HepG2 (cell line): ENCODE data around the gene CD9. TPM values are rescaled to one million over a fixed set of nuclear protein-coding genes. Genes with fewer than 3 reads are reported as not detected.
A peak's percentile ranks its signal among the peaks of the same experiment; 100 is the strongest.

Experiments used
- ELF3 ChIP-seq: IDR thresholded peaks from 2 replicates; pipeline ENCODE4 v1.6.1; 2016; ENCODE audit warnings: missing genetic modification reagents, missing compliant biosample characterization
- FOSL2 ChIP-seq: sonication (generic); formaldehyde crosslinking; IDR thresholded peaks from 2 replicates; pipeline ENCODE4 v1.4.0; 2020; ENCODE audit warnings: missing genetic modification reagents
- FOXA3 ChIP-seq: IDR thresholded peaks from 2 replicates; pipeline ENCODE4 v1.6.1; 2016; ENCODE audit warnings: missing genetic modification reagents, missing compliant biosample characterization
- GABPA ChIP-seq, 2 experiments: IDR thresholded peaks; 2 replicates each; pipeline ENCODE4 v1.6.1; 2011 to 2016; ENCODE audit warnings: low read depth in 2 of 2, low read length in 1 of 2, missing biosample characterization in 1 of 2, missing genetic modification characterization in 1 of 2
- PRDM15 ChIP-seq: sonication (generic); formaldehyde crosslinking; IDR thresholded peaks from 2 replicates; pipeline ENCODE4 v1.4.0; 2020; ENCODE audit warnings: missing genetic modification reagents
- SOX5 ChIP-seq: IDR thresholded peaks from 2 replicates; pipeline ENCODE4 v1.6.1; 2016; ENCODE audit warnings: borderline replicate concordance
- ZNF691 ChIP-seq: sonication (generic); formaldehyde crosslinking; IDR thresholded peaks from 2 replicates; pipeline ENCODE4 v1.4.0; 2020; ENCODE audit warnings: missing genetic modification reagents, low read depth, mild to moderate bottlenecking, borderline replicate concordance
- polyA plus RNA-seq, 8 experiments: library from polyadenylated mRNA; depleted of rRNA in 3 of 8; stranded (reverse) in 7 of 8; unstranded in 1 of 8; fragments of >200 nt; fragmentation: Illumina TruSeq in 4 of 8; extraction: Trizol in 4 of 8; gene quantifications; 2 replicates each; pipeline versions ENCODE4 v1.2.1 to v1.2.3, GENCODE V29; 2011 to 2016; ENCODE audit warnings: low read depth in 4 of 8, missing spikeins in 1 of 8, mixed read lengths in 1 of 8; ENCODE audit not compliant: insufficient read depth in 1 of 8
- total RNA-seq, 5 experiments: library from RNA; depleted of rRNA; stranded (reverse); fragments of >200 nt; fragmentation: Illumina TruSeq; extraction: Trizol; gene quantifications; 2 replicates each; pipeline ENCODE4 v1.2.3, GENCODE V29; 2016; ENCODE audit warnings: low read depth in 1 of 5
- TF ChIP-seq, protein P1 (sequence below): sonication (generic); formaldehyde crosslinking; conservative IDR thresholded peaks from 2 replicates; pipeline ENCODE4 v1.4.0; 2020; ENCODE audit warnings: mild to moderate bottlenecking, missing genetic modification reagents, moderate library complexity
- TF ChIP-seq, protein P2 (sequence below): sonication (generic); formaldehyde crosslinking; IDR thresholded peaks from 2 replicates; pipeline ENCODE4 v1.5.1; 2020; ENCODE audit warnings: mild to moderate bottlenecking, missing genetic modification reagents, moderate library complexity
- TF ChIP-seq, protein P3 (sequence below): sonication (generic); formaldehyde crosslinking; IDR thresholded peaks from 2 replicates; pipeline ENCODE4 v1.4.0; 2020; ENCODE audit warnings: missing genetic modification reagents, borderline replicate concordance

Gene CD9
- total and polyA plus RNA-seq, 2 of the 13 experiments (the other 11 are each of a cell fraction or from before 2014, with no cell fraction given): 5.8 to 38.3 TPM

GRCh38 chr12:6235499-6235898 is 35.3 kb downstream of the CD9 start (continued):
- TF ChIP-seq, protein P1, sequence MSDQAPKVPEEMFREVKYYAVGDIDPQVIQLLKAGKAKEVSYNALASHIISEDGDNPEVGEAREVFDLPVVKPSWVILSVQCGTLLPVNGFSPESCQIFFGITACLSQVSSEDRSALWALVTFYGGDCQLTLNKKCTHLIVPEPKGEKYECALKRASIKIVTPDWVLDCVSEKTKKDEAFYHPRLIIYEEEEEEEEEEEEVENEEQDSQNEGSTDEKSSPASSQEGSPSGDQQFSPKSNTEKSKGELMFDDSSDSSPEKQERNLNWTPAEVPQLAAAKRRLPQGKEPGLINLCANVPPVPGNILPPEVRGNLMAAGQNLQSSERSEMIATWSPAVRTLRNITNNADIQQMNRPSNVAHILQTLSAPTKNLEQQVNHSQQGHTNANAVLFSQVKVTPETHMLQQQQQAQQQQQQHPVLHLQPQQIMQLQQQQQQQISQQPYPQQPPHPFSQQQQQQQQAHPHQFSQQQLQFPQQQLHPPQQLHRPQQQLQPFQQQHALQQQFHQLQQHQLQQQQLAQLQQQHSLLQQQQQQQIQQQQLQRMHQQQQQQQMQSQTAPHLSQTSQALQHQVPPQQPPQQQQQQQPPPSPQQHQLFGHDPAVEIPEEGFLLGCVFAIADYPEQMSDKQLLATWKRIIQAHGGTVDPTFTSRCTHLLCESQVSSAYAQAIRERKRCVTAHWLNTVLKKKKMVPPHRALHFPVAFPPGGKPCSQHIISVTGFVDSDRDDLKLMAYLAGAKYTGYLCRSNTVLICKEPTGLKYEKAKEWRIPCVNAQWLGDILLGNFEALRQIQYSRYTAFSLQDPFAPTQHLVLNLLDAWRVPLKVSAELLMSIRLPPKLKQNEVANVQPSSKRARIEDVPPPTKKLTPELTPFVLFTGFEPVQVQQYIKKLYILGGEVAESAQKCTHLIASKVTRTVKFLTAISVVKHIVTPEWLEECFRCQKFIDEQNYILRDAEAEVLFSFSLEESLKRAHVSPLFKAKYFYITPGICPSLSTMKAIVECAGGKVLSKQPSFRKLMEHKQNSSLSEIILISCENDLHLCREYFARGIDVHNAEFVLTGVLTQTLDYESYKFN (CRISPR knock-in tag): peak; percentile 69
- no peak for TF ChIP-seq PRDM15 (CRISPR knock-in tag)
- TF ChIP-seq SOX5 (CRISPR knock-in tag): peak; percentile 89
- peak; percentile 29; the same call in 1 of the 2 replicates for TF ChIP-seq FOSL2 (CRISPR knock-in tag)
- 0 out of 2 replicates have a peak, but pooled peaks have one; percentile 37 for TF ChIP-seq ZNF691
- peak; percentile 83 for TF ChIP-seq FOXA3 (CRISPR knock-in tag)
- TF ChIP-seq, protein P2, sequence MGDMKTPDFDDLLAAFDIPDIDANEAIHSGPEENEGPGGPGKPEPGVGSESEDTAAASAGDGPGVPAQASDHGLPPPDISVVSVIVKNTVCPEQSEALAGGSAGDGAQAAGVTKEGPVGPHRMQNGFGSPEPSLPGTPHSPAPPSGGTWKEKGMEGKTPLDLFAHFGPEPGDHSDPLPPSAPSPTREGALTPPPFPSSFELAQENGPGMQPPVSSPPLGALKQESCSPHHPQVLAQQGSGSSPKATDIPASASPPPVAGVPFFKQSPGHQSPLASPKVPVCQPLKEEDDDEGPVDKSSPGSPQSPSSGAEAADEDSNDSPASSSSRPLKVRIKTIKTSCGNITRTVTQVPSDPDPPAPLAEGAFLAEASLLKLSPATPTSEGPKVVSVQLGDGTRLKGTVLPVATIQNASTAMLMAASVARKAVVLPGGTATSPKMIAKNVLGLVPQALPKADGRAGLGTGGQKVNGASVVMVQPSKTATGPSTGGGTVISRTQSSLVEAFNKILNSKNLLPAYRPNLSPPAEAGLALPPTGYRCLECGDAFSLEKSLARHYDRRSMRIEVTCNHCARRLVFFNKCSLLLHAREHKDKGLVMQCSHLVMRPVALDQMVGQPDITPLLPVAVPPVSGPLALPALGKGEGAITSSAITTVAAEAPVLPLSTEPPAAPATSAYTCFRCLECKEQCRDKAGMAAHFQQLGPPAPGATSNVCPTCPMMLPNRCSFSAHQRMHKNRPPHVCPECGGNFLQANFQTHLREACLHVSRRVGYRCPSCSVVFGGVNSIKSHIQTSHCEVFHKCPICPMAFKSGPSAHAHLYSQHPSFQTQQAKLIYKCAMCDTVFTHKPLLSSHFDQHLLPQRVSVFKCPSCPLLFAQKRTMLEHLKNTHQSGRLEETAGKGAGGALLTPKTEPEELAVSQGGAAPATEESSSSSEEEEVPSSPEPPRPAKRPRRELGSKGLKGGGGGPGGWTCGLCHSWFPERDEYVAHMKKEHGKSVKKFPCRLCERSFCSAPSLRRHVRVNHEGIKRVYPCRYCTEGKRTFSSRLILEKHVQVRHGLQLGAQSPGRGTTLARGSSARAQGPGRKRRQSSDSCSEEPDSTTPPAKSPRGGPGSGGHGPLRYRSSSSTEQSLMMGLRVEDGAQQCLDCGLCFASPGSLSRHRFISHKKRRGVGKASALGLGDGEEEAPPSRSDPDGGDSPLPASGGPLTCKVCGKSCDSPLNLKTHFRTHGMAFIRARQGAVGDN (CRISPR knock-in tag): peak; percentile 63
- TF ChIP-seq, protein P3, sequence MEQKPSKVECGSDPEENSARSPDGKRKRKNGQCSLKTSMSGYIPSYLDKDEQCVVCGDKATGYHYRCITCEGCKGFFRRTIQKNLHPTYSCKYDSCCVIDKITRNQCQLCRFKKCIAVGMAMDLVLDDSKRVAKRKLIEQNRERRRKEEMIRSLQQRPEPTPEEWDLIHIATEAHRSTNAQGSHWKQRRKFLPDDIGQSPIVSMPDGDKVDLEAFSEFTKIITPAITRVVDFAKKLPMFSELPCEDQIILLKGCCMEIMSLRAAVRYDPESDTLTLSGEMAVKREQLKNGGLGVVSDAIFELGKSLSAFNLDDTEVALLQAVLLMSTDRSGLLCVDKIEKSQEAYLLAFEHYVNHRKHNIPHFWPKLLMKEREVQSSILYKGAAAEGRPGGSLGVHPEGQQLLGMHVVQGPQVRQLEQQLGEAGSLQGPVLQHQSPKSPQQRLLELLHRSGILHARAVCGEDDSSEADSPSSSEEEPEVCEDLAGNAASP (CRISPR knock-in tag): peak; percentile 24; the same call in 1 of the 2 replicates
- TF ChIP-seq GABPA (IDR thresholded peaks at IDR 0.05; ENCODE audit: low read depth, low read length): no peak
- peak; percentile 41 for TF ChIP-seq GABPA (CRISPR knock-in tag; IDR thresholded peaks at IDR 0.05; ENCODE audit: low read depth)
- peak; percentile 54; the same call in 1 of the 2 replicates for TF ChIP-seq ELF3
